HL-60 (cell line): ENCODE data around the gene CEACAM19.

Experiments used
- CTCF ChIP-seq: IDR thresholded peaks from one replicate; pipeline ENCODE4 v1.5.1; 2011; ENCODE audit warnings: low read length, control low read depth, inconsistent platforms; ENCODE audit not compliant: insufficient read depth
- GABPA ChIP-seq: IDR thresholded peaks from 2 replicates; pipeline ENCODE4 v1.6.1; 2012; ENCODE audit warnings: low read depth
- REST ChIP-seq: IDR thresholded peaks from 2 replicates; pipeline ENCODE4 v1.6.1; 2012; ENCODE audit warnings: low read depth; ENCODE audit not compliant: insufficient replicate concordance

GRCh38 chr19:44675521-44675920 lies 4.2 kb downstream of the CEACAM19 start:
- no peak for TF ChIP-seq CTCF
- no peak for TF ChIP-seq GABPA
- TF ChIP-seq REST = no peak
